ENCODE data around the gene KRT6A.

- TF ChIP-seq TCF12 (IDR thresholded peaks at IDR 0.05; ENCODE audit: low read depth) (no peak), ZBTB7A (IDR thresholded peaks at IDR 0.05; ENCODE audit: low read depth) (no peak), EGR1 (IDR thresholded peaks at IDR 0.05) (no peak), REST (IDR thresholded peaks at IDR 0.05; ENCODE audit: low read depth) (no peak)
These were observed 36.4 kb upstream of the KRT6A start for GRCh38 chr12:52529417-52529816.
